ENCODE data around the gene TXN2.

- TF ChIP-seq POLR2A (IDR thresholded peaks at IDR 0.05; ENCODE audit: low read depth, low read length) (no peak), TAF1 (IDR thresholded peaks at IDR 0.05; ENCODE audit: low read depth, low read length) (no peak), POLR2AphosphoS5 (IDR thresholded peaks at IDR 0.05; ENCODE audit: low read depth, low read length) (no peak), SPI1 (IDR thresholded peaks at IDR 0.05; ENCODE audit: low read depth, low read length) (no peak), PAX5 (IDR thresholded peaks at IDR 0.05; ENCODE audit: insufficient read depth, low read length, severe bottlenecking) (no peak), POU2F2 (IDR thresholded peaks at IDR 0.05; ENCODE audit: low read depth, low read length) (no peak)
These were observed 2.5 kb downstream of the TXN2 start for GRCh38 chr22:36478966-36479365.
